SJSA1 (cell line): ENCODE results near the gene OGFR. TPM values are rescaled to one million over a fixed set of nuclear protein-coding genes. Genes with fewer than 3 reads are reported as not detected.

Experiments used
- total RNA-seq: library from RNA; depleted of rRNA; stranded (reverse); fragments of >200 nt; shearing (Covaris generic); gene quantifications from 2 replicates; pipeline ENCODE4 v1.2.3, GENCODE V29; 2014; rRNA removed

The OGFR gene
- total RNA-seq, 1 experiment from 2014 or later = 59.2 TPM

Other genes with a start within 250 kb of the OGFR start
- 6.0 and 13.3 TPM in 2 replicates for gene SLCO4A1, start 162.3 kb upstream of the OGFR start, total RNA-seq
- not detected in 2 replicates for gene NTSR1, start 96.0 kb upstream of the OGFR start, total RNA-seq
- 28.2 and 33.2 TPM in 2 replicates for gene MRGBP, start 8.4 kb upstream of the OGFR start, total RNA-seq
- gene COL9A3, start 12.2 kb downstream of the OGFR start, total RNA-seq = not detected in 2 replicates
- gene TCFL5, start 57.0 kb downstream of the OGFR start, total RNA-seq = 6.3 and 12.8 TPM in 2 replicates
- gene DIDO1, start 121.7 kb downstream of the OGFR start, total RNA-seq = 42.9 and 50.4 TPM in 2 replicates
- 14.2 and 20.7 TPM in 2 replicates for gene GID8, start 133.3 kb downstream of the OGFR start, total RNA-seq
- gene SLC17A9, start 147.9 kb downstream of the OGFR start, total RNA-seq = not detected in 2 replicates
- not detected in 2 replicates for gene BHLHE23, start 202.1 kb downstream of the OGFR start, total RNA-seq